GM19468 (cell line): ENCODE results near the gene CRMP1.

Source experiments
- ATAC-seq: cut with Tn5 transposase; IDR thresholded peaks from one replicate; pipeline ENCODE4 v1.9.1; 2021; ENCODE audit warnings: mild to moderate bottlenecking, moderate library complexity, moderate number of reproducible peaks; ENCODE audit not compliant: unreplicated experiment; ENCODE audit errors: extremely low read depth

The CRMP1 gene

DNA sequence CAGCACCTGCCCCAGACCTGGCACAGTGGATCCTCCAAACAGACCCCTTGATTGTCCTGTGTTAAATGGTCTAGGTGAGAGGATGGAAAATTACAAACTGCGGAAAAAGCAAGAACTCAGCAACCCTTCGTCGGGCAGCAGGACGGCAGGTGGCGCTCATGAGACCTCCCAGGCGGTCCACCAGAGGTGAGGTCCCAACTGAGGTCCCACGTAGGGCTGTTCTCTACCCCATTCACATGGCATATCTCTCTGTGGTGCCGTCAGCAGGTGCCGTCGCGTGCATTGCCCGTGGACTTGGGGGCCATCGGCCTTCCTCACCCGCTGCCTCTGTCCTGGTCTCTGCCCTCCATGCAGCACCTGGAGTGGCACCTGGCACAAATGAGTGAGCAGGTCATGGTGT is 88.2 kb downstream of the CRMP1 start:
- ATAC-seq = no peak

DNA sequence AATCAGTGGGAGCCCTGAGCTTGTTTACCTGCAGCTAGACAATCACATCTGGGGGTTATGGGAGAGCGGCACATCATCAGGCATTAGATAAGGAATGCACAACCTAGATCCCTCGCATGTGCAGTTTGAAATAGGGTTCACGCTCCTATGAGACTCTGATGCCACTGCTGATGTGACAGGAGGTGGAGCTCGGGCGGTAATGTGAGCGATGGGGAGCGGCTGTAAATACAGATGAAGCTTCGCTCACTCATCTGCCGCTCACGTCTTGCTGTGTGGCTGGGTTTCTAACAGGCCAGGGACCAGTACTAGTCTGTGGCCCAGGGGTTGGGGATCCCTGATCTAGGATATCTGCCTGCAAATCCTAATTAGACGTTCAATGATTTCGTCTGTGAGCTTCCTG is 90.3 kb downstream of the CRMP1 start:
- ATAC-seq = no peak

- no peak for ATAC-seq
Measured at GRCh38 chr4:5801696-5802095, 91.2 kb downstream of the CRMP1 start.

DNA sequence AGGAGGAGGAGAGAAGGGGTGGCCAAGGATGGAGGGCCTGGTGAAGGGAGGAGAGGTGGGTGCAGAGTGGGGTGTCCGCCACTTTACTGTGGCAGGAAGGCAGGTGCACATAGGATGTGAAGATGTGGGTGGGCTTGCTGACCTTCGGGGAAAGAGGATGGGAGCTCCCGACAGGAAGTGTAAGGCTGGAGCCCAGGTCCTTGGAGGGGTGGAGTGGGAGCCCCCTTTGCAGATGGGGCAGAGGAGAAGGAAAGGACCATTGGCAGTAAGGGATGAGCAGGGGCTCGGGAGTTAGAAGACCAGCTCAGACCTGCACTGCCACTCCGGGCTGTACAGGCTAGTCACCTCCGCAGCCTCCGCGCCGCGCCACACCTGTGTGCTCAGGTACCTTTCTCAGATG is 92.4 kb downstream of the CRMP1 start:
- ATAC-seq = no peak

GRCh38 chr4:5799406-5799805 is 93.5 kb downstream of the CRMP1 start:
- no peak for ATAC-seq

GRCh38 chr4:5798946-5799345 is 93.9 kb downstream of the CRMP1 start:
- ATAC-seq = no peak

GRCh38 chr4:5798462-5798861 is 94.4 kb downstream of the CRMP1 start:
- no peak for ATAC-seq

GRCh38 chr4:5797866-5798265 is 95.0 kb downstream of the CRMP1 start:
- no peak for ATAC-seq

GRCh38 chr4:5796976-5797375 is 95.9 kb downstream of the CRMP1 start:
- ATAC-seq = no peak

DNA sequence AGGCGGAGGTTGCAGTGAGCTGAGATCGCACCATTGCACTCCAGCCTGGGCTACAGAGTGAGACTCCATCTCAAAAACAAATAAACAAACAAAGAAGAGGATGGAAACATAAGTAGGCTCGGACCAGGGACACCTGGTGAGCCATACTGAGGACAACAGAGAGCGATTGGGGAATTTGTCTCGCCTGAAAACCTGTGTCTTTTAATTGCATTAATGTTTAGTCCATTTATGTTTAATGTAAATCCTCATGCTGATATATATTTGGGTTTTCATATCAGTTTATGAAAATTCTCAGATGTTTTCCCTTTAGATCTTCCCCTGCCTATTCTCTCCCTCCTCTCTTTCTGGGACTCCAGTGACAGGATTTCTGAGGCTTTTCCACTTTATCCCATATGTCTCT is 97.3 kb downstream of the CRMP1 start:
- ATAC-seq = no peak

DNA sequence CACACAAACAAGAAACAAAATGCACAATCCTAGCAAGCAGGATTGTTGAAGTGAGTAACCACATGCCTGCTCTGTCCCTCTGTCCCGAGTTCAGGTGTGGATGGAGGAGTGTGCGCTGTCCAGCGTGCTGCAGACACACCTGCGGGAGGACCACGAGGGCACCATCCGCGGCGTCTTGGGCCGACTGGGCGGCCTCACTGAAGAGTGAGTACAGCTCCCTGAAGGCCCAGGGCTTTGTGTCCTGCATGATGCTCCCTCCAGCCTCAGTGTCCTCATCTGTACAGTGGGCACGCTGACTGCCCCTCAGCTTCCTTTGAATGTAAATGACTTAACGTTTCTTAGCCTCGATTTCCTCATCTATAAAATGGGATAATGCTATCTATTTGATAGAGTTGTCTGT is 99.4 kb downstream of the CRMP1 start:
- ATAC-seq = no peak

GRCh38 chr4:5791654-5792053 is 101.2 kb downstream of the CRMP1 start:
- ATAC-seq = no peak

GRCh38 chr4:5790546-5790857 is 102.4 kb downstream of the CRMP1 start:
- no peak for ATAC-seq

GRCh38 chr4:5789141-5789540 is 103.7 kb downstream of the CRMP1 start:
- ATAC-seq = no peak

GRCh38 chr4:5788144-5788543 is 104.7 kb downstream of the CRMP1 start:
- ATAC-seq = no peak

DNA sequence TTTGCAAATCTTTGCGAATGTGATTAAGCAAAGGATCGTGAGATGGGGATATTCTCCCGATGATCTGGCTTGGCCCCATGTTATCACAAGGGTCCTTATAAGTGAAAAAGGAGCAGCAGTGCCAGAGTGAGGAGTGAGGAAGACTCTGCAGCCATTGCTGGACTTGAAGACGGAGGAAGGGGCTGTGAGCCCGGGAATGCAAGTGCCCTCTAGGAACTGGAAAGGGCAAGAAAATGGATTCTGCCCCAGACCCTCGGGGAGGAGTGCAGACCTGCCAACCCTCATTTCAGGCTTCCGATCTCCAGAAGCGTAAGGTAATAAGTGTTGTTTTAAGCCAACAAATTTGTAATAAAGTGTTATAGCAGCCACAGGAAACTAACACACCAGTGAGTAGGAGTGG is 105.6 kb downstream of the CRMP1 start:
- ATAC-seq = no peak

- ATAC-seq = no peak
Measured at GRCh38 chr4:5785806-5786680, 106.8 kb downstream of the CRMP1 start.

- no peak for ATAC-seq
Measured at GRCh38 chr4:5784960-5785611, 107.8 kb downstream of the CRMP1 start.

GRCh38 chr4:5784021-5784420 is 108.9 kb downstream of the CRMP1 start:
- ATAC-seq = no peak

DNA sequence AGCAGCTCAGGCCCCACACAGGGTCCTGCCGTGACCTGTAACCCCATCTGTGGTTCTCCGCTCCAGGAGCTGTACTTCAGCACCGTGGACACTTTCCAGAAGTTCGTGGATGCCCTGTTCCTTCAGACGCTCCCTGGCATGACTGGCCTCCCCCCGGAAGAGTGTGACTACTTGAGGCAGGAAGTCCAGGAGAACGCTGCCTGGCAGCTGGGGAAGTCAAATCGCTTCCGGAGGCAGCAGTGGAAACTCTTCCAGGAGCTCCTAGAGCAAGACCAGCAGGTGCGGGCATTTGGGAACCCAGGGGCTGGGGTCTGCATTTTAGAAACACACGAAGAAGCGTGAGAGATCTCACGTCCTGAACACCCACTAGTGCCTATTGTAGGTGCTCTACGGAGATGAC is 109.4 kb downstream of the CRMP1 start:
- no peak for ATAC-seq

GRCh38 chr4:5782829-5783476 is 109.9 kb downstream of the CRMP1 start:
- ATAC-seq = no peak
